Epithelial cell of esophagus (primary cell): ENCODE measurements around the gene NCAPG2.
"Not testable (repeated sequence)": the region's sequence is repeated elsewhere in the genome, so short reads cannot be mapped to it uniquely, and the experiment has no call there.

ENCODE experiments used
- DNase-seq: peaks from one replicate; pipeline ENCODE4 v3.0.0; 2010; ENCODE audit warnings: low read depth
- H3K4me3 ChIP-seq: 2 replicates; pipeline ENCODE4 v1.5.1; 2011; ENCODE audit warnings: mild to moderate bottlenecking, low read length, control low read depth
- TF ChIP-seq, protein P1 (sequence below): IDR thresholded peaks from 2 replicates; pipeline ENCODE4 v1.5.1; 2011; ENCODE audit warnings: low read depth, mild to moderate bottlenecking, low read length, control low read depth, inconsistent platforms; ENCODE audit not compliant: insufficient read depth; ENCODE audit errors: missing control alignments

NCAPG2 gene

DNA sequence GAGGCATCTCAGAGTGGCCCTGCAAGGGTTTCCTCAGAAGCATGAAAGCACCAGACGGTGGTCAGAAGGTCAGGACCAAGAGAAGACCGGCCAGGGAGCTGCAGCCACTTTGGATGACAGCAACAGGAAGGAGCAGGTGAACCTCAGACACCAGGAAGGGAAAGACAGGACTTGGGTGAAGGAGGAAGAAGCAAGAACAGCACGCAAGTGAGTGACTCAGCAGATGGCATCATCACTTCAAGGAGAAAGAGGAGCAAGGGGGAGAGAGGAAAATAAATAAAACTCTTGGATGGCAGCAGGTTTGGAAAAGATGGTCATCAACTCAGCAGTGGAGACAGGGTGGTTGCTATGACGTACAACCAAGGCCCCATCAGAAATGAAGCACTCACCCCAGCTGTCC, 31.6 kb downstream of the NCAPG2 start:
- H3K4me3 ChIP-seq = no peak overlapping the region
- TF ChIP-seq, protein P1, sequence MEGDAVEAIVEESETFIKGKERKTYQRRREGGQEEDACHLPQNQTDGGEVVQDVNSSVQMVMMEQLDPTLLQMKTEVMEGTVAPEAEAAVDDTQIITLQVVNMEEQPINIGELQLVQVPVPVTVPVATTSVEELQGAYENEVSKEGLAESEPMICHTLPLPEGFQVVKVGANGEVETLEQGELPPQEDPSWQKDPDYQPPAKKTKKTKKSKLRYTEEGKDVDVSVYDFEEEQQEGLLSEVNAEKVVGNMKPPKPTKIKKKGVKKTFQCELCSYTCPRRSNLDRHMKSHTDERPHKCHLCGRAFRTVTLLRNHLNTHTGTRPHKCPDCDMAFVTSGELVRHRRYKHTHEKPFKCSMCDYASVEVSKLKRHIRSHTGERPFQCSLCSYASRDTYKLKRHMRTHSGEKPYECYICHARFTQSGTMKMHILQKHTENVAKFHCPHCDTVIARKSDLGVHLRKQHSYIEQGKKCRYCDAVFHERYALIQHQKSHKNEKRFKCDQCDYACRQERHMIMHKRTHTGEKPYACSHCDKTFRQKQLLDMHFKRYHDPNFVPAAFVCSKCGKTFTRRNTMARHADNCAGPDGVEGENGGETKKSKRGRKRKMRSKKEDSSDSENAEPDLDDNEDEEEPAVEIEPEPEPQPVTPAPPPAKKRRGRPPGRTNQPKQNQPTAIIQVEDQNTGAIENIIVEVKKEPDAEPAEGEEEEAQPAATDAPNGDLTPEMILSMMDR = no peak
- DNase-seq = peak; percentile 81

DNA sequence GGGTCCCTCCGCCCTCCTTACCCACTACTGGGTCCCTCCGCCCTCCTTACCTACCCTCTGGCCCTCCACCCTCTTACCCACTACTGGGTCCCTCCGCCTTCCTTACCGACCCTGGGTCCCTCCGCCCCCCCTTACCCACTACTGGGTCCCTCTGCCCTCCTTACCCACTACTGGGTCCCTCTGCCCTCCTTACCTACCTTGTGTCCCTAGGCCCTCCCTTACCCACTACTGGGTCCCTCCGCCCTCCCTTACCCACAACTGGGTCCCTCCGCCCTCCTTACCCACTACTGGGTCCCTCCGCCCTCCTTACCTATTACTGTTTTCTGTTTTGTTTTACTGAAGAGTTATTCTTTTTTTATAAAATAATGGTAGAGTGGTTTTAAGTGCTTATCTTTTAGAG, 36.5 kb downstream of the NCAPG2 start:
- not testable (repeated sequence) for H3K4me3 ChIP-seq, DNase-seq

DNA sequence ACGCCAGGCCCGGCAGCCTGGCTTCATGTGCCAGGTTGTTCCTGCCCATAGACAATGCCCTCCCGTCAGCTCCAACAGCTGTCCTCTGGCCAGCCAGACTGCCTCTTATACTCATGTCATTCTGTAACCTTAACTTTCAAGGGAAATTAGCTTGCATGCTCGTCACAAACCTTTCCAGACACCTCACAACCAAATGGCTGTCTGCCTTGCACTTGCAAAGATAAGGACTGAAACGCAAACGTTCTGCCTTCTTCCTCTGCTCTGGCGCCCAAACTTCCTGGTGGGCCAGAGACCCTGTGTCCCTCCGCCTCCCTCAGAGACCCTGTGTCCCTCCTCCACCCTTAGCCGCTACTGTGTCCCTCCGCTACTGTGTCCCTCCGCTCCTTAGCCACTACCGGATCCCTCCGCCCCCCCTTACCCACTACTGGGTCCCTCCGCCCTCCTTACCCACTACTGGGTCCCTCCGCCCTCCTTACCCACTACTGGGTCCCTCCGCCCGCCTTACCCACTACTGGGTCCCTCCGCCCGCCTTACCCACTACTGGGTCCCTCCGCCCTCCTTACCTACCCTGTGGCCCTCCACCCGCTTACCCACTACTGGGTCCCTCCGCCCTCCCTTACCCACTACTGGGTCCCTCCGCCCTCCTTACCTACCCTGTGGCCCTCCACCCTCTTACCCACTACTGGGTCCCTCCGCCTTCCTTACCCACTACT, 37.5 kb downstream of the NCAPG2 start:
- DNase-seq, H3K4me3 ChIP-seq: not testable (repeated sequence)

DNA sequence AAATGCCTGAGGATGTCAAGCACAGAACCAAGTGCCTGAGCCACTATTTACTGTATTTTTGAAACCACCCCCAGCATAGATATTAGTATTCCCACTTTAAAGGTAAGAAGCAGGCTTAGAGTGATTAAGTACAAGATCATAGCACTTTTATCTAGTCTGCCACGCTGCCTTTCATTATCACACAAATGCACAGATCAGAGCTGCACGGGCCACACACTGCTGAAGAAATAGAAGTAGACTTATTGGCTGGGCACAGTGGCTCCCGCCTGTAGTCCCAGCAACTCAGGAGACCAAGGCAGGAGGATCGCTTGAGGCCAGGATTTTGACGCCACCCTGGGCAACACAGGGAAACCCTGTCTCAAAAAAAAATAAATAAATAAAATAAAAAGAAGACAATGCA, 38.2 kb downstream of the NCAPG2 start:
- no peak for DNase-seq
- TF ChIP-seq, protein P1 = no peak
- H3K4me3 ChIP-seq = no peak overlapping the region

DNA sequence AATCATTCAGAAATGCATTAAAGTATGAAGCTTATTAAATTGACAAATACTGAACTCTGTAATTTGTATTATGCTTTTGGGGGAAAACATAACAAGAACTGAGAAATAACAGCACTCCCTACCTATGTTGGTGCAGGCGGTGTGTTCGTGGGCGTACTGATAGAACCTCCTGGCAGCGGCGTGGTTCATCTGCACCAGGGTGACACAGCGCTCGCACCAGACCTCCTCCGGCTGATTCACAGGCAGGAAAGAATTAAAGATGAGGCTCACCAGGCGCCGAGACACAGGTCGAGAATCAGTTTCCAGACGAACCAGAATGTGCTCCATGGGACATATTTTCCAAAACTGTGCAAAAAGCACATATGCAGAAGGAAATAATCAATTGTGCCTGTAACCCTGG, 40.2 kb downstream of the NCAPG2 start:
- no peak overlapping the region for H3K4me3 ChIP-seq
- DNase-seq = no peak
- TF ChIP-seq, protein P1 = no peak

DNA sequence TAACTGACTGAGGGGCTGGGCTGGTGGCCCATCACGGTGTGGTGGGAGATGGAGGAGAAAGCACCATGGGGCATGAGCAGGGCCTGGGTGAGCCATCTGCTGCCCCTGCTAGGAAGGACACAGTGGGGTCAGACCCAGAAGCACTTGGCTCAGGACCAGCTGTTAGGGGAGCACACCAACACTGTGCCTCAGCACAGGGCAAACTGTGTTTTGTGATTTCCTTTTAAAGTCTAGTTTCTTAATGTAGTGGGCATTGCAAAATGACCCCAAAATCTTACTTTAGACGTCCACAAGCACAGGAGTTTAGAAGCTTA, 41.2 kb downstream of the NCAPG2 start:
- TF ChIP-seq, protein P1 = no peak
- H3K4me3 ChIP-seq = no peak overlapping the region
- DNase-seq = no peak

DNA sequence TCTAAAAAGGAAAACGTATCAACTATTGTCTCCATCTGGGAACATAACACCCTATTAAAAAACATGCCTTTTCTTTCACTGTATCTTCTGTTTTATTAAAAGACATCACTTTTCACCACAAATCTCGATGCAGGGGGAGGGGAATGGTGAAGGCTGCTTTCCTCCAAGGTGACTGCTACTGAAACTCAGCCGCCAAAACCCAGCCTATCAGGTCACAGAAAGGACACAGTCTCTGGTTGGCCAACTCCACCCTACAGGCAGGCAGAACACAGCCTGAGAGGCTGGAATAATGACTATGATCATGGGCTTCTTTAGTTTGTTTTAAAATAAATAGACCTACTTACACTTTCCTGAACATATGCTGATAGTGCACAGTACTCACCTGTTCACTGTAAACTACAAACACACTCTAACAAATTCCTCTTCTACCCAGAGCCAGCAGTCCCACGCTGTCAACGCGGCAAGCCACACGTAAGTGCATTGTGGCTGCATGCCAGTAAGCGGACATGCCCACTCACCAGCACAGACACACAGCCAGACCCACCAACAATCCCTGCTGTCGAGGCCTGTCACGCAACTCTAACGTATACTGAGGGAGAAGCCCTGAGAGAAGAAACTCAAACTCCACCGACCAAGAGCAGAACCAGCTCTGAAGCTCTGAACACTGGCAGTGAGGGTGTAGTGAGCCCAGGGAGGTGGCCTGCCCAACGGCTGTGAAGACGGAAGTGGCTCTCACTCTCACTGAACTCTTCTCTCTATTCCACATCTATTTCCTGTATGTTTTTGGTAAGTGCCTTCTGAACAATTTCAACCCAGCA, 41.8 kb downstream of the NCAPG2 start:
- no peak overlapping the region for H3K4me3 ChIP-seq
- DNase-seq = no peak
- TF ChIP-seq, protein P1 = no peak

DNA sequence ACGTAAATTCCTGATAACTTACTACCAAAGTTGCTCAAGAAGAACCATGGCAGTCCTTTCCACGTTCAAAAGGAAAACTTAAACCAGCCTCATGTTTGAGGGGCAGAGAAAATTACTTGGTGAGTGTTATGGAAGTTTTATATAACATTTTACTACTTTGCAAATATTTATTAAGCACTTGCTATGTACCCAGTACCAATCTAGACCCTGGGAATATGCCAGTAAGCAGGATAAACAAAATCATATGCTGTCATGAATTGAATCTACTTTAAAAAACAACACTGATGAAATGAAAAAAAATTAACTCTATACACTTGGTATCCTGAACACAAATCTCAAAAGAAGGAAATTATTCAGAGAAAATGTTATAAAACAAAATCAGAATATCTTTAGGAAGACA, 46.1 kb downstream of the NCAPG2 start:
- no peak for DNase-seq
- H3K4me3 ChIP-seq = no peak overlapping the region
- TF ChIP-seq, protein P1 = no peak
